Gastroesophageal sphincter (tissue), 3 donors: Measurements from ENCODE around the gene ISG15.

Experiments
- CTCF ChIP-seq, 4 experiments: fragments of 200-600 bp in 2 of 4; fragments of 450-650 bp in 2 of 4; sonication (generic) in 1 of 4; IDR thresholded peaks; one replicate each; pipeline ENCODE4 v1.5.1; 2017 to 2019; ENCODE audit warnings: antibody characterized with exemption in 4 of 4, mild to moderate bottlenecking in 2 of 4, moderate library complexity in 2 of 4
- EP300 ChIP-seq: sonication (generic); formaldehyde crosslinking; IDR thresholded peaks from one replicate; pipeline ENCODE4 v1.6.1; 2017; ENCODE audit warnings: antibody characterized with exemption, mild to moderate bottlenecking
- POLR2A ChIP-seq, 2 donors: fragments of 450-650 bp; IDR thresholded peaks; one replicate each; pipeline ENCODE4 v1.6.1; 2017; ENCODE audit warnings: antibody characterized with exemption in 2 of 2, mild to moderate bottlenecking in 2 of 2, moderate library complexity in 1 of 2
- POLR2AphosphoS5 ChIP-seq: sonication (generic); formaldehyde crosslinking; IDR thresholded peaks from one replicate; pipeline ENCODE4 v1.6.1; 2017; ENCODE audit warnings: antibody characterized with exemption

GRCh38 chr1:1055841-1056736 is 42.8 kb downstream of the ISG15 start:
- TF ChIP-seq CTCF (IDR thresholded peaks at IDR 0.05) (no peak), POLR2A (IDR thresholded peaks at IDR 0.05) (no peak), POLR2AphosphoS5 (no peak), EP300 (no peak)
